Esophagus (tissue), 2 donors: ENCODE measurements around the gene CAMK2G. TPM values are rescaled to one million over a fixed set of nuclear protein-coding genes. Genes with fewer than 3 reads are reported as not detected.
"Not testable (repeated sequence)": the region's sequence is repeated elsewhere in the genome, so short reads cannot be mapped to it uniquely, and the experiment has no call there.

ENCODE experiments used
- H3K27ac ChIP-seq, 2 donors: one replicate each; pipeline ENCODE4 v1.5.1; 2013; ENCODE audit warnings: low read depth in 2 of 2, mild to moderate bottlenecking in 2 of 2, inconsistent platforms in 1 of 2, low read length in 1 of 2, moderate library complexity in 1 of 2
- H3K27me3 ChIP-seq, 2 donors: one replicate each; pipeline ENCODE4 v1.6.1; 2013; ENCODE audit warnings: low read length in 2 of 2, control low read depth in 1 of 2, mild to moderate bottlenecking in 1 of 2; ENCODE audit not compliant: insufficient read depth in 2 of 2, control insufficient read depth in 1 of 2
- H3K36me3 ChIP-seq, 2 donors: one replicate each; pipeline ENCODE4 v1.6.1; 2013; ENCODE audit warnings: low read length in 1 of 2; ENCODE audit not compliant: control insufficient read depth in 2 of 2, insufficient read depth in 2 of 2
- H3K4me1 ChIP-seq, 2 donors: one replicate each; pipeline ENCODE4 v1.6.1; 2013; ENCODE audit warnings: low read length in 1 of 2; ENCODE audit not compliant: control insufficient read depth in 2 of 2, insufficient read depth in 2 of 2
- H3K4me3 ChIP-seq, 2 donors: one replicate each; pipeline ENCODE4 v1.5.1; 2013; ENCODE audit warnings: low read length in 2 of 2, mild to moderate bottlenecking in 2 of 2, low read depth in 1 of 2, moderate library complexity in 1 of 2
- H3K9me3 ChIP-seq, 2 donors: one replicate each; pipeline ENCODE4 v1.6.1; 2013; ENCODE audit warnings: mild to moderate bottlenecking in 2 of 2, low read depth in 1 of 2, low read length in 1 of 2, moderate library complexity in 1 of 2; ENCODE audit not compliant: control insufficient read depth in 2 of 2, insufficient read depth in 1 of 2
- WGBS, 2 donors: extraction: QIAGEN DNeasy Blood & Tissue Kit; methylation state at CpG; one replicate each; pipeline ENCODE4 v1.1.7; 2013; 5-methylcytosine and 5-hydroxymethylcytosine counted together
- polyA plus RNA-seq, 2 donors: library from polyadenylated mRNA; stranded (reverse); fragments of 200-250 nt; gene quantifications; one replicate each; pipeline ENCODE4 v1.2.3, GENCODE V29; 2013
- donor health status: healthy with polysubstance abuse.
- donor health status: Bipolar disorder and iron deficiency.

Gene CAMK2G
- polyA plus RNA-seq, 2 donors, result 16.1 to 25.3 TPM

DNA sequence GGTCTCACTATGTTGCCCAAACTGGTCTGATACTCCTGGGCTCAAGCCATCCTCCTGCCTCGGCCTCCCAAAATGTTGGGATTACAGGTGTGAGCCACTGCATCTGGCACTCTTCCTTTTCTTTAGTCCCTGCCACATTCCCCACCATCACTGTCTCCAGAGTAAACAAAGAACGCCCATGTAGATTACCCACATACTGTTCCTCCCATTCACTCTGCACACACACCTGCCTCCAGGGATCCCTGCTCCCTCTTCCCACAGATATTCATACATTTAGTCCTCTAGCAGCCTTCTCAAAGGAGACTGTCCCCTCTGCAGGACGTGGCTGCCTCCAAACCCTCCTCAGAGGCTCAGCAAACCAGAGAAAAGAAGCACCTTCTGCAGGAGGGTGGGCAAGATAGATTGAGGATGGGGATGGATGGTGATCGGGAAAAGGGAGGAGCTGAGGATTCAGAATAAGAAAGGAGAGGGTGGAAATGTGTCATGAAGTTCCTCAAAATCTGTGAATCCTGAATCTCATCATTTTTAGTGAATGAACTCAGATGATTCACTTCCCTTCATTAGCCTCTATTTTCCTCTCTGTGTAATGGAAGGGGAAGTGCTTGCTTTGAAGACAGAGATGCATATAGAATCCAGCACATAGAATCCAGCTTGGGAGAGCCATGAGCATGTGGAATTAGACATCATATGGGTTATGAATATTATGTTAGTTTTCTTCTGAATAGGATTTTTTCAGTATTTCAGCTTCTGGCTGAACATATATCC, 31.1 kb upstream of the CAMK2G start:
- Histone ChIP-seq H3K4me3 (no peak overlapping the region), H3K27me3 (no peaks in the 10 kb centered on the region), H3K36me3 (no peaks in the 10 kb centered on the region), H3K9me3 (no peaks in the 10 kb centered on the region), H3K4me1 (peaks cover 0 to 8% of the 10 kb centered on the region in 2 donors), H3K27ac (peak overlapping the region in 1 of 2 donors; percentile 79)
- 68 to 78% methylated on average over 4 of the region's 4 CpGs for WGBS, 2 donors

DNA sequence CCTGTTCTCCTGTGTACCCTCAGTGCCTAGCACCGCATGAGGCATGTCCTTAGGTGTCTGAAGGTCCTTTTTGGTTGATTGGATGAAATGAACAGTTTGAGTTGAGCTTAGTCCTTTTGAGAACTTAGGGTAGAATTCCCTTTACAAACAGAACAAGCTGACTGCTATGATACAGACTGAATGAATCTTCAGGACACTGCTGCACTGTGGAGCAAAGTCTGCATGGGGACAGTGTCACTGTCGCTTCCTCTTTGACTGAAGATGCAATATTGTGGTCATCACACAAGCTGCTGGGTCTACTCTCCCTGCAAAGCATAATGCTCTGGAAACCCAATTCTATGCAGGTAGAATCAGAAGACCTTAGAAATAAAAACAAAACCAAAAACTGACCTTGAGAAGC, 28.0 kb upstream of the CAMK2G start:
- H3K4me3 ChIP-seq, result no peak overlapping the region
- H3K36me3 ChIP-seq, result no peaks in the 10 kb centered on the region
- H3K4me1 ChIP-seq, result peaks cover 0 to 2% of the 10 kb centered on the region in 2 donors
- H3K27me3 ChIP-seq, result no peaks in the 10 kb centered on the region
- no peaks in the 10 kb centered on the region for H3K9me3 ChIP-seq
- no peak overlapping the region for H3K27ac ChIP-seq
- WGBS, 2 donors, result 94% methylated on average over 2 of the region's 2 CpGs

- H3K27ac ChIP-seq, result no peak overlapping the region
- no peaks in the 10 kb centered on the region for H3K27me3 ChIP-seq
- H3K9me3 ChIP-seq, result no peaks in the 10 kb centered on the region
- WGBS, 2 donors, result 80 to 96% methylated on average over 6 of the region's 6 CpGs
- H3K4me1 ChIP-seq, result no peaks in the 10 kb centered on the region
- no peak overlapping the region for H3K4me3 ChIP-seq
- H3K36me3 ChIP-seq, result no peaks in the 10 kb centered on the region
These were observed 26.9 kb upstream of the CAMK2G start for GRCh38 chr10:73901261-73901660.

- no peaks in the 10 kb centered on the region for H3K27me3 ChIP-seq
- no peaks in the 10 kb centered on the region for H3K9me3 ChIP-seq
- no peak overlapping the region for H3K27ac ChIP-seq
- no peak overlapping the region for H3K4me3 ChIP-seq
- WGBS, 2 donors, result 88 to 93% methylated on average over 5 of the region's 5 CpGs
- H3K36me3 ChIP-seq, result no peaks in the 10 kb centered on the region
- H3K4me1 ChIP-seq, result no peaks in the 10 kb centered on the region
These were observed 25.7 kb upstream of the CAMK2G start for GRCh38 chr10:73900064-73900463.

GRCh38 chr10:73899423-73899822, 25.1 kb upstream of the CAMK2G start:
- 56 to 62% methylated on average over 4 of the region's 4 CpGs for WGBS, 2 donors
- no peak overlapping the region for H3K4me3 ChIP-seq
- peaks cover 0 to 2% of the 10 kb centered on the region in 2 donors for H3K4me1 ChIP-seq
- H3K27ac ChIP-seq, result peak overlapping the region in 1 of 2 donors; percentile 40
- H3K27me3 ChIP-seq, result no peaks in the 10 kb centered on the region
- H3K9me3 ChIP-seq, result no peaks in the 10 kb centered on the region
- no peaks in the 10 kb centered on the region for H3K36me3 ChIP-seq

DNA sequence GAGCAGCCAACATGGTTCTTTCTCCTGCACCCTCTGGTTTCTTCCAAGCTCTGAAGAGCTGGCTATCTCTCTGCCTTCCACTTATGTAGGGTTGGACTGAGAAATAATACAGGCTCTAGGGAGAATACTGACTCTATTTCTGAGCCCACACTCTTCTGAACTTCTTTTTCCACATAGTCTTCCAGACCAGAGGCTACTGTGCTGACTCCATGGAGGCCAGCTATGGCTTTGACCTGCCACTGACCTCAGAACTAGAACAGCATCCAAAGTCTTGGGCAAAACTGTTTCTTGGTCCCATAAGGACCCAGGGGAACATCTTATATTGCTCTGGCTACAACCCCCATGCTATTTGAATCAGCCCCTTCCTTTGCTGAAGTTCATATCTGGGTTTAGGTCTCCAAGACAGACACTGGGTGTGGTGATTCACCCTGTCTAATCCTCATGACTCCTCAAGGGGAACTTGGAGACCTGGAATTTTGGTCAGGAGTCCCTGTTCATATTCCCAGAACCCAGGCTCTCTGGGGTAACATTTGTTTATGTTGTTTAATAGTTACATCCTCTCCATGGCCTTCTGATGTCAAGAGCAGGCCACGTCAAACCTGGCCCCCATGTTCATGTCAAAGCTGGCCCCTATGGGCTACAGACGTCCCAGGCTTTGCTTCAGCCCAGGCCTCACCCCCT, 24.5 kb upstream of the CAMK2G start:
- Histone ChIP-seq H3K36me3 (no peaks in the 10 kb centered on the region), H3K27me3 (no peaks in the 10 kb centered on the region), H3K27ac (peak overlapping the region in 1 of 2 donors; percentile 11), H3K4me1 (peaks cover 0 to 3% of the 10 kb centered on the region in 2 donors), H3K9me3 (no peaks in the 10 kb centered on the region), H3K4me3 (no peak overlapping the region)
- WGBS, 2 donors, result 56 to 61% methylated on average over 2 of the region's 2 CpGs

GRCh38 chr10:73897693-73898092, 23.3 kb upstream of the CAMK2G start:
- no peak overlapping the region for H3K27ac ChIP-seq
- H3K4me1 ChIP-seq, result peaks cover 0 to 6% of the 10 kb centered on the region in 2 donors
- H3K27me3 ChIP-seq, result no peaks in the 10 kb centered on the region
- no peaks in the 10 kb centered on the region for H3K36me3 ChIP-seq
- H3K9me3 ChIP-seq, result no peaks in the 10 kb centered on the region
- no peak overlapping the region for H3K4me3 ChIP-seq
- 88 to 100% methylated on average over 1 of the region's 1 CpG for WGBS, 2 donors

DNA sequence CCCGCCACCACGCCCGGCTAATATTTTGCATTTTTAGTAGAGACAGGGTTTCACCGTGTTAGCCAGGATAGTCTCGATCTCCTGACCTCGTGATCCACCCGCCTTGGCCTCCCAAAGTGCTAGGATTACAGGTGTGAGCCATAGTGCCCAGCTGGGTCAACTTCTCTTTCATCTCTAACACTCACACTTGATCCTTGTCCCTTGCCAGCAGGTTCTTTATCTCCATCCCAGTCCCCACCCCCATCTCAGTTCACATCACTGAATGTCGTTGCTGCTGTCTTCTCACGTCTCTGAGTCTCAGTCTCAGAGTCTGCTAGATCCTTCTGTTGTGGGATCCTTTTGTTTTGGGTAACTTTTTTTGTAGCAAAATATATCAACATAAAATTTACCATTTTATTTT, 21.0 kb upstream of the CAMK2G start:
- H3K27me3 ChIP-seq, H3K4me1 ChIP-seq, H3K27ac ChIP-seq, H3K4me3 ChIP-seq, H3K9me3 ChIP-seq, H3K36me3 ChIP-seq: not testable (repeated sequence)
- 84 to 95% methylated on average over 9 of the region's 9 CpGs for WGBS, 2 donors

GRCh38 chr10:73894245-73894971, 20.1 kb upstream of the CAMK2G start:
- no peaks in the 10 kb centered on the region for H3K27me3 ChIP-seq
- H3K36me3 ChIP-seq, result no peaks in the 10 kb centered on the region
- no peak overlapping the region for H3K27ac ChIP-seq
- 64 to 68% methylated on average over 6 of the region's 6 CpGs for WGBS, 2 donors
- no peak overlapping the region for H3K4me3 ChIP-seq
- H3K4me1 ChIP-seq, result peaks cover 0 to 6% of the 10 kb centered on the region in 2 donors
- no peaks in the 10 kb centered on the region for H3K9me3 ChIP-seq
